GM18505 (cell line): ENCODE results near the gene PTPRD.

Source experiments
- ATAC-seq: cut with Tn5 transposase; IDR thresholded peaks from one replicate; pipeline ENCODE4 v1.9.1; 2021; ENCODE audit not compliant: unreplicated experiment
- POLR2A ChIP-seq: IDR thresholded peaks from 4 replicates; pipeline ENCODE4 v1.6.1; 2011; ENCODE audit warnings: borderline replicate concordance; ENCODE audit not compliant: insufficient read depth, insufficient read length; ENCODE audit errors: extremely low read depth

PTPRD gene

DNA sequence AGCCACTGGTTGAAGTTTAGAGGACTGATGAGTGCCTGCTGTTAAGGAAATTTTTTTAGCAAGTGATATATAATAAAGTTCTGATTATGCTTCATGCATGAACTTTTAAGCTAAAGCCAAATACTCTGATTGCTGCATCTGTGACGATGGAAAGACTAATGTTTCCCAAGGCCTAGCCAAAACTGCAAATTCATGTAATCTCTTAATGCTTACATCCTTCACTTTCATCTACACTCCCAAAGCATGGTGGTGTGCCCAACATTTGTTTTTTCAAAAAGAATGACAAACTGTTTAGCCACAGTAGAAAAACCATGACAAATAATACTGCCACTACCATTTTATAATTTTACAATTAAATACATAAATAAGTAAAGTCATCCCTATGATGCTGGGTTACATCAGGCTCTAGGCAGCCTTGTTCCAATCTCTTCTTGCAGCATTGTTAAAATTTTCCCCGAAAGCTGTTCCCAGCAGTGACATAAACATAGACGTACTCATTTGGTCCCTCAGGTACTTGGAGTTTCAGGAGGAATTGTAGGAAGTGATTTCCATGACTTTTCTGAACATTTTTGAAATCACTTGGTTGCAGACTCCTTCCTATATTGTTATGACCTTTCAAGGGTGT is 2187.9 kb downstream of the PTPRD start:
- no peak for ATAC-seq
- no peak for TF ChIP-seq POLR2A

- no peak for ATAC-seq
- no peak for TF ChIP-seq POLR2A
Measured at GRCh38 chr9:8420416-8420815, 2192.4 kb downstream of the PTPRD start.

DNA sequence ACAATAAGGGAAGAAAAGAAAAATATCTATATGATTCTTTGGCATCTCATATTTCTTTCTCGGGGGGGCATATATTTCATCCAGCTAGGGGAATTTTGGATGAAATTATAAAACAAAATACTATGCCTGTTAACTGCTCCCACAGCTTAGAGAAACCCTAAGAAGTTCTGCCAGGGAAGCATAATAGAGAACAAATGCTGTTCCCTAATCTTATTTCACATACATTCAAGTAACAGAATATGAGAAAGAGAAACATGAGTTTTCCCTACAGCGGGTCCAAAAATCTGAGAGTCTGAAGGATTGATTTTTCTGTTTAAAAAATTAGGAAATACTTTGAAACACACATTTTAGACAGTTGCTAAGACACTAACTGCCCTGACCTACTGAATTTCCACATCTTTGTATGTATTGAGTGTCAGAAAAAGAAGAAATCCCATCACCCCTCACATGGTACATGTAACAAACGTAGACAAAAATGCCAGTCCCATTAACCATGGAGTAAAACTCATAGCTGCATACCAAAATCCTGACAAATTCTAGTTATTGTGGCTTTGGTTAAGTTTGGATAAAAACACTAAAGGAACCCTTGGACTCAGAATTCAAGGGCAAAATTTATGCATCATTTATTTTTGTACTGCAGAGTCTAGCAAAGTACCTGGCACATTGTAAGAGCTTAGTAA is 2193.1 kb downstream of the PTPRD start:
- ATAC-seq: no peak
- no peak for TF ChIP-seq POLR2A

DNA sequence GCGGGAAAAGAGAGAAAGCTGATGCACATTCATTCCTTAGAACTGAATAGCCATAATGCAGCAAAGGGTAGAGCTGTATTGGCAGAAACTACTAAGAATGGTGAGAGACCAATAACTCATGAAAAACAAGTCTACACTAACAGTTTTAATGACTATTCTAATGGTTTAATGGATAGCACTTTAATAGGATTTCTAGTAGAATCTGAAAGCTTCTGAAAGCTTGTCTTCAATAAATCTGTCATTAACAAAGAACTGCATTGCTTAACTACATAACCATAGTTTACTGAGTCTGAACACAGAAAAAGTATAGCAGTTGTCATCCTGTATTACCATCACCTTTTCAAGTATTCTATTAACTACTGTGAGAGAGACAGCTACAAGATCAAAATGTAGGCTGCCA is 2195.5 kb downstream of the PTPRD start:
- no peak for TF ChIP-seq POLR2A
- ATAC-seq: no peak

- TF ChIP-seq POLR2A: no peak
- no peak for ATAC-seq
Measured at GRCh38 chr9:8412327-8412726, 2200.5 kb downstream of the PTPRD start.

DNA sequence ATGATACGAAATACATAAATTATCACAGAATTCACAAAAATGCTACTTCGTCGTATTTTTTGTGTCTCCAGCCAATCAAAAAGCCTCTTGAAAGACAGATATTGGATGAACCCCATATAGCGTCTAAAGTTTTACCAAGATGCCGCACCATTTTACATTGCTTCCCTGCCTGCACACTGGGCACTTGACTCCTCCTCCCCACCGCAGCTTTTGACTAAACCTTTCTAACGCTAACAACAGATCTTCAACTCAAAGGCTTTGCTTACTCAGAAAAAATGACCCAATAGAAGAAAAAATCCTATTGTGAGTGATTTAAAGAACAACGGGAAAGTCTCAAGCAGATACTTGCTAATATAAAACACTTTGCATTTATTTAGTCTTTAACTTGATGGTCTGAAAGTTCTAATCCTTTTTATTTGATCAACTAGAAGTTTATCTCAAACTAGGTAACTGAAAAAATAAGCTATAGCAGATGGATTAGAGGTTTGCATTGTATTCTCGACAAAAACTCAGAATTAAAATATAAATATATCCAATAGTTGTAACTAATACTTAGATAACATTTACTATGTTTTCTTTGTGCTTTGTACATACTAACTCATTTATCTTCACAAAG is 2204.1 kb downstream of the PTPRD start:
- no peak for TF ChIP-seq POLR2A
- no peak for ATAC-seq

- no peak for ATAC-seq
Measured at GRCh38 chr9:8401961-8402705, 2210.7 kb downstream of the PTPRD start.

GRCh38 chr9:8400378-8400777 is 2212.4 kb downstream of the PTPRD start:
- TF ChIP-seq POLR2A: no peak
- no peak for ATAC-seq

More at GRCh38 chr9:8401961-8402705, 2210.7 kb downstream of the PTPRD start:
- TF ChIP-seq POLR2A: no peak

DNA sequence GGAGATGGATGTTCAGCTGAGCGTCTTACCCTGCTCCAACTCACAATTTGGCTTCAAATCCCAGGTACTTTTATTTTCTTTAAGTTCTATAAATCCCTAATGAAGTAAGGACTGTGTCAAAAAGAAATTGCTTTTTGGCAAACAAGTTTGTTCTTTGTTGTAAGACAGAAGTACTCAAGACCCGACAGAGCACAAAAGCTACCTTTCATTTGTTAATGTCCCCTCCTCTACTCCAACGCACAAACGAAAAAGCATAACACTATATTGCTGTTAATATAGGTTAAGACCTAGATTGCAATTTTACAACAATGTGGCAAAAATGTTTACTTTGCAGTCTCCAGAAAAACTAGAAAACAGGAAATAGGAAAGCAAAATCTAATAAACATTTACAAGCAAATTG is 2217.8 kb downstream of the PTPRD start:
- ATAC-seq: no peak
- no peak for TF ChIP-seq POLR2A

- TF ChIP-seq POLR2A: no peak
Measured at GRCh38 chr9:8394341-8394740, 2218.5 kb downstream of the PTPRD start.

DNA sequence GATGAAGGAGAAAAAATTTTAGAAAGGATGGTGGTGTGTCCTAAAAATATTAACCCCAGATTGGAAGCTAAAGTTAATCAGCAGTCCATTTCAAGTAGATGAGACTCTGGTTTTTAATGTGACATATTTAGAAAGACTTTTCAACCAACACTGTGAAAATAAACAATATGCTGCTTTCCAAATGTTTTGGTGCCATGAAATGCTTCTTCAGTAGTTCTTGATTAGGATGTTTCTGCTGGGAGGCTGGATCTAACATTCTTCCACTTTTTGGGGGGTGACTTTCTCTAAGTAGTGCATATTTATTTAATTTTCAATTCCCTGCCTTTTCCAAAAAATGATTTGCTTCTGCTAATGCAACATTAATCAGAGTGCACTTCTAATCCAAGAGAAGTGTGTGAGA is 2219.9 kb downstream of the PTPRD start:
- no peak for ATAC-seq
- TF ChIP-seq POLR2A: no peak

More at GRCh38 chr9:8394341-8394740, 2218.5 kb downstream of the PTPRD start:
- ATAC-seq: no peak

DNA sequence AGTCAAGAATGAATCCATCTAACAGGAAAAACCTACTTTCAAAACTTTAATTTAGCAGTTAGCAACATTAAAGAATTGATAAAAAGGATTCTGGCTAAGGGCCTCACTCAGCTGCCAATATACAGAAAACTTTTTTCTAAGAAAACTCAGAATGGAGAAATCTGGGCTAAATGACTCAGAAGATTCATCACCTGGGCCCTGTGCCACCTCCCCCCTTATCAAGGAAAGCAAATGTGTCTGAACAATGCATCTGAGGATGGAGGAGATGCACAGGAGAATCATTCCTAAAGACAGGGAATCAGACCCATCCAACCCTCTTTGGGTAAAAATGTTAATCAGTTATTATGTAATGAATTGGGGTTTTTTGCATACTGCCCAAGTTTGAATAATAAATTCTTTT is 2221.2 kb downstream of the PTPRD start:
- no peak for TF ChIP-seq POLR2A
- no peak for ATAC-seq

GRCh38 chr9:8391132-8391531 is 2221.7 kb downstream of the PTPRD start:
- no peak for ATAC-seq
- TF ChIP-seq POLR2A: no peak

DNA sequence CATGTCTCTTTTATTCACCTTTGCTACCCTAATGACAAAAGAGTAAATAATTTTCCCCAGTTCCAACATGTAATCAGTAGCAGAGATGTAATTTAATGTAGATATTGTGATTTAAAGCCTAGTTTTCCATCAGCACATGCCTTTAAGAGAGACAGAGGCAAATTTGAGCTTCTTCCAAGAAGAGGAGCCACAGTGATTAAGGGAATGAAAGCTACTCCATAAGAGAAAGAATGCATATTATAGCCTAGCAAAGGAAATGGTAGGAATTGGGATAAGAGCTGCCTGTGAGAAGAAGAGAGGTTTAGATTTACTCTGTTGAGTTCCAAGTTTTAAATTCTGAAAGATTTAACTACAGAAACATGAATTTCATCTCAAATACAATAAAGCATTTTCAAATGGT is 2222.2 kb downstream of the PTPRD start:
- ATAC-seq: no peak
- no peak for TF ChIP-seq POLR2A

GRCh38 chr9:8389531-8389930 is 2223.3 kb downstream of the PTPRD start:
- no peak for ATAC-seq
- no peak for TF ChIP-seq POLR2A
